SKM-1 (cell line): ENCODE data around the gene ERF.

Experiments used
- DNase-seq: peaks from one replicate; lab custom pipeline; 2025; ENCODE audit not compliant: unreplicated experiment; lab: John Stamatoyannopoulos, UW

Gene ERF

GRCh38 chr19:42242512-42243409, 12.2 kb downstream of the ERF start, which contains the start of gene GSK3A:
Gene GSK3A (minus strand): TSS chr19:42242602. CDS start chr19:42242465, 137 bp downstream.
- peak; percentile 87 for DNase-seq

GRCh38 chr19:42242069-42242511, 12.8 kb downstream of the ERF start:
- no peak for DNase-seq

- DNase-seq = no peak
Observed at GRCh38 chr19:42241279-42241678, 13.6 kb downstream of the ERF start.

- DNase-seq = no peak
Observed at GRCh38 chr19:42239544-42240220, 15.2 kb downstream of the ERF start.

GRCh38 chr19:42235181-42235580, 19.7 kb downstream of the ERF start:
- DNase-seq = no peak

- DNase-seq = no peak
Observed at GRCh38 chr19:42234364-42234763, 20.6 kb downstream of the ERF start.

- no peak for DNase-seq
Observed at GRCh38 chr19:42233678-42234292, 21.1 kb downstream of the ERF start.

GRCh38 chr19:42233106-42233505, 21.8 kb downstream of the ERF start:
- no peak for DNase-seq

GRCh38 chr19:42232435-42232834, 22.5 kb downstream of the ERF start:
- DNase-seq = no peak

GRCh38 chr19:42230571-42230970, 24.4 kb downstream of the ERF start:
- DNase-seq = no peak

GRCh38 chr19:42229855-42230351, 25.0 kb downstream of the ERF start:
- DNase-seq = no peak

- DNase-seq = no peak
Observed at GRCh38 chr19:42229301-42229854, 25.6 kb downstream of the ERF start.

- no peak for DNase-seq
Observed at GRCh38 chr19:42228641-42229040, 26.3 kb downstream of the ERF start.

GRCh38 chr19:42226886-42227285, 28.0 kb downstream of the ERF start:
- no peak for DNase-seq

- DNase-seq = no peak
Observed at GRCh38 chr19:42225718-42226292, 29.1 kb downstream of the ERF start.

GRCh38 chr19:42224940-42225717, 29.8 kb downstream of the ERF start:
- DNase-seq = no peak

- DNase-seq = no peak
Observed at GRCh38 chr19:42220751-42221097, 34.2 kb downstream of the ERF start.

- peak; percentile 55 for DNase-seq
Observed at GRCh38 chr19:42219812-42220750, 34.8 kb downstream of the ERF start, which contains the start of gene ZNF526. Gene ZNF526 (plus strand): TSS chr19:42220312. CDS start chr19:42224404, 4,092 bp downstream.
